Fibroblast of lung (primary cell): ENCODE measurements around the gene WASHC2A. TPM values are rescaled to one million over a fixed set of nuclear protein-coding genes. Genes with fewer than 3 reads are reported as not detected.
"Not testable (repeated sequence)": the region's sequence is repeated elsewhere in the genome, so short reads cannot be mapped to it uniquely, and the experiment has no call there.

Source experiments
- DNase-seq, 2 donors: peaks; one replicate each; pipeline versions ENCODE4 v3.0.0 to v3.0.0-alpha.2; 2010; ENCODE audit warnings: low read depth in 2 of 2
- H2AFZ ChIP-seq: 2 replicates; pipeline ENCODE4 v1.5.1; 2012; ENCODE audit warnings: low read length, control low read depth, inconsistent platforms
- H3K27ac ChIP-seq: 2 replicates; pipeline ENCODE4 v1.5.1; 2011; ENCODE audit warnings: low read length, control low read depth; ENCODE audit not compliant: insufficient read depth
- H3K27me3 ChIP-seq: 2 replicates; pipeline ENCODE4 v1.5.1; 2011; ENCODE audit warnings: mild to moderate bottlenecking, low read length; ENCODE audit not compliant: control insufficient read depth, insufficient read depth
- H3K36me3 ChIP-seq: 2 replicates; pipeline ENCODE4 v1.5.1; 2011; ENCODE audit warnings: low read length; ENCODE audit not compliant: control insufficient read depth, insufficient read depth
- H3K4me1 ChIP-seq: 2 replicates; pipeline ENCODE4 v1.5.1; 2011; ENCODE audit warnings: low read length; ENCODE audit not compliant: control insufficient read depth, insufficient read depth; ENCODE audit errors: extremely low read depth
- H3K4me2 ChIP-seq: 2 replicates; pipeline ENCODE4 v1.5.1; 2011; ENCODE audit warnings: low read length, control low read depth; ENCODE audit not compliant: insufficient read depth; ENCODE audit errors: extremely low read depth
- H3K4me3 ChIP-seq, 4 experiments: fragments of 200-600 bp in 1 of 4; sonication (generic) in 1 of 4; replicated peaks in 1 of 4; 2 replicates each; pipeline ENCODE4 v1.5.1; 2011 to 2016; ENCODE audit warnings: low read length in 4 of 4, low read depth in 3 of 4, mild to moderate bottlenecking in 3 of 4, control low read depth in 2 of 4, inconsistent platforms in 1 of 4, mixed read lengths in 1 of 4; ENCODE audit not compliant: insufficient read depth in 1 of 4; ENCODE audit errors: control extremely low read depth in 1 of 4
- H3K79me2 ChIP-seq: 2 replicates; pipeline ENCODE4 v1.5.1; 2012; ENCODE audit warnings: mild to moderate bottlenecking, low read length, inconsistent platforms; ENCODE audit not compliant: control insufficient read depth, insufficient read depth
- H3K9ac ChIP-seq: 2 replicates; pipeline ENCODE4 v1.5.1; 2011; ENCODE audit warnings: mild to moderate bottlenecking, low read length, control low read depth; ENCODE audit not compliant: insufficient read depth
- H3K9me3 ChIP-seq: 2 replicates; pipeline ENCODE4 v1.5.1; 2012; ENCODE audit warnings: low read depth, low read length; ENCODE audit not compliant: control insufficient read depth, insufficient read depth
- H4K20me1 ChIP-seq: 2 replicates; pipeline ENCODE4 v1.5.1; 2011; ENCODE audit warnings: low read length; ENCODE audit not compliant: control insufficient read depth, insufficient read depth; ENCODE audit errors: extremely low read depth
- polyA plus RNA-seq, 2 donors: library from polyadenylated mRNA; depleted of rRNA in 1 of 2; stranded (reverse) in 1 of 2; unstranded in 1 of 2; fragments of >200 nt; gene quantifications; 2 replicates each; pipeline ENCODE4 v1.2.1, GENCODE V29; 2011 to 2012; ENCODE audit warnings: missing spikeins in 1 of 2
- total RNA-seq: library from RNA; depleted of rRNA; stranded (reverse); fragments of >200 nt; gene quantifications from 2 replicates; pipeline ENCODE4 v1.2.1, GENCODE V29; 2014

WASHC2A gene
- total and polyA plus RNA-seq, 2 donors (not counting 1 experiment from before 2014, with no cell fraction given) = 46.8 to 64.2 TPM

- not testable (repeated sequence) for H3K36me3 ChIP-seq, H3K79me2 ChIP-seq, H3K27me3 ChIP-seq, H3K4me1 ChIP-seq, H4K20me1 ChIP-seq, H3K9ac ChIP-seq, H3K4me2 ChIP-seq, H3K4me3 ChIP-seq, H2AFZ ChIP-seq, H3K9me3 ChIP-seq, H3K27ac ChIP-seq
- DNase-seq = peak in 1 of 2 donors; percentile 45
These were observed 12.1 kb upstream of the WASHC2A start for GRCh38 chr10:50055494-50056292.

GRCh38 chr10:50056654-50057053, 11.1 kb upstream of the WASHC2A start:
- H3K27me3 ChIP-seq, H3K4me3 ChIP-seq, H3K4me2 ChIP-seq, H3K4me1 ChIP-seq, H3K27ac ChIP-seq, H2AFZ ChIP-seq, H3K36me3 ChIP-seq, H4K20me1 ChIP-seq, H3K9me3 ChIP-seq, H3K9ac ChIP-seq, H3K79me2 ChIP-seq: not testable (repeated sequence)
- DNase-seq = peak in 1 of 2 donors; percentile 60

- not testable (repeated sequence) for H3K36me3 ChIP-seq, H3K9me3 ChIP-seq, H2AFZ ChIP-seq, H3K79me2 ChIP-seq, H4K20me1 ChIP-seq, DNase-seq, H3K27me3 ChIP-seq, H3K9ac ChIP-seq, H3K27ac ChIP-seq, H3K4me1 ChIP-seq, H3K4me2 ChIP-seq, H3K4me3 ChIP-seq
These were observed 9.0 kb upstream of the WASHC2A start for GRCh38 chr10:50058727-50059126.

GRCh38 chr10:50059946-50060345, 7.8 kb upstream of the WASHC2A start:
- H4K20me1 ChIP-seq, H3K9ac ChIP-seq, H2AFZ ChIP-seq, H3K27ac ChIP-seq, H3K79me2 ChIP-seq, H3K9me3 ChIP-seq, H3K4me3 ChIP-seq, H3K27me3 ChIP-seq, H3K36me3 ChIP-seq, H3K4me1 ChIP-seq, H3K4me2 ChIP-seq: not testable (repeated sequence)
- DNase-seq = peak in 1 of 2 donors; percentile 81

GRCh38 chr10:50061548-50061947, 6.2 kb upstream of the WASHC2A start:
- H3K9ac ChIP-seq, H3K4me3 ChIP-seq, H3K9me3 ChIP-seq, H4K20me1 ChIP-seq, DNase-seq, H2AFZ ChIP-seq, H3K4me1 ChIP-seq, H3K36me3 ChIP-seq, H3K79me2 ChIP-seq, H3K27me3 ChIP-seq, H3K27ac ChIP-seq, H3K4me2 ChIP-seq: not testable (repeated sequence)
